HT1080 (cell line): ENCODE results near the gene PCBP2. TPM values are rescaled to one million over a fixed set of nuclear protein-coding genes. Genes with fewer than 3 reads are reported as not detected.
"Not testable (repeated sequence)": the region's sequence is repeated elsewhere in the genome, so short reads cannot be mapped to it uniquely, and the experiment has no call there.

Experiments
- DNase-seq: peaks from one replicate; pipeline ENCODE4 v3.0.0-alpha.2; 2015; ENCODE audit warnings: low read depth
- total RNA-seq: library from RNA; depleted of rRNA; stranded (reverse); fragments of >200 nt; shearing (Covaris generic); gene quantifications from 2 replicates; pipeline ENCODE4 v1.2.3, GENCODE V29; 2014

PCBP2 gene
- total RNA-seq, 1 experiment from 2014 or later = 243 TPM

GRCh38 chr12:53439582-53439981 lies 12.3 kb upstream of the PCBP2 start:
- not testable (repeated sequence) for DNase-seq

- peak; percentile 98 for DNase-seq
These were observed 10.7 kb upstream of the PCBP2 start, which contains the start of gene PRR13 for GRCh38 chr12:53441040-53441833. Gene PRR13, plus strand, starts transcription at chr12:53441734. Its CDS starts 981 bp downstream, at chr12:53442715.

GRCh38 chr12:53443955-53444354 lies 7.9 kb upstream of the PCBP2 start:
- DNase-seq = no peak

- DNase-seq = not testable (repeated sequence)
These were observed 7.1 kb upstream of the PCBP2 start for GRCh38 chr12:53444593-53445325.

- no peak for DNase-seq
These were observed 966 bp upstream of the PCBP2 start for GRCh38 chr12:53450936-53451335.

GRCh38 chr12:53452159-53453077 lies 516 bp downstream of the PCBP2 start:
- DNase-seq = peak; percentile 77

- DNase-seq = no peak
These were observed 2.2 kb downstream of the PCBP2 start for GRCh38 chr12:53453953-53454640.

- no peak for DNase-seq
These were observed 2.8 kb downstream of the PCBP2 start for GRCh38 chr12:53454707-53455106.

- DNase-seq = no peak
These were observed 4.9 kb downstream of the PCBP2 start for GRCh38 chr12:53456654-53457366.

- DNase-seq = no peak
These were observed 7.2 kb downstream of the PCBP2 start for GRCh38 chr12:53459097-53459496.

- DNase-seq = no peak
These were observed 9.2 kb downstream of the PCBP2 start for GRCh38 chr12:53461059-53461458.

- DNase-seq = no peak
These were observed 9.7 kb downstream of the PCBP2 start for GRCh38 chr12:53461591-53461990.

- no peak for DNase-seq
These were observed 11.0 kb downstream of the PCBP2 start for GRCh38 chr12:53462935-53463334.

GRCh38 chr12:53463802-53464560 lies 12.1 kb downstream of the PCBP2 start:
- no peak for DNase-seq

- no peak for DNase-seq
These were observed 12.9 kb downstream of the PCBP2 start for GRCh38 chr12:53464685-53465418.

- no peak for DNase-seq
These were observed 13.8 kb downstream of the PCBP2 start for GRCh38 chr12:53465679-53466078.

GRCh38 chr12:53466640-53467039 lies 14.7 kb downstream of the PCBP2 start:
- DNase-seq = no peak

GRCh38 chr12:53467082-53467481 lies 15.2 kb downstream of the PCBP2 start:
- DNase-seq = no peak

- DNase-seq = no peak
These were observed 16.0 kb downstream of the PCBP2 start for GRCh38 chr12:53467880-53468279.
